GM18858 (cell line): ENCODE results near the gene GP5.

Experiments
- ATAC-seq: cut with Tn5 transposase; IDR thresholded peaks from one replicate; pipeline ENCODE4 v1.9.1; 2021; ENCODE audit not compliant: unreplicated experiment

GP5 gene

GRCh38 chr3:194399874-194400411 is 877 bp upstream of the GP5 start:
- no peak for ATAC-seq

GRCh38 chr3:194397757-194398312 is 1.2 kb downstream of the GP5 start:
- ATAC-seq, result no peak

GRCh38 chr3:194396859-194397756 is 2.0 kb downstream of the GP5 start:
- no peak for ATAC-seq

- no peak for ATAC-seq
Observed at GRCh38 chr3:194396539-194396858, 2.6 kb downstream of the GP5 start.

GRCh38 chr3:194395778-194396538 is 3.1 kb downstream of the GP5 start:
- ATAC-seq, result no peak

GRCh38 chr3:194395212-194395611 is 3.9 kb downstream of the GP5 start:
- ATAC-seq, result no peak

GRCh38 chr3:194392576-194392975 is 6.5 kb downstream of the GP5 start:
- ATAC-seq, result no peak

GRCh38 chr3:194390835-194391234 is 8.2 kb downstream of the GP5 start:
- no peak for ATAC-seq

- ATAC-seq, result no peak
Observed at GRCh38 chr3:194389269-194389668, 9.8 kb downstream of the GP5 start.

- ATAC-seq, result no peak
Observed at GRCh38 chr3:194387926-194388418, 11.1 kb downstream of the GP5 start.

- ATAC-seq, result no peak
Observed at GRCh38 chr3:194387276-194387675, 11.8 kb downstream of the GP5 start.

GRCh38 chr3:194386648-194387047 is 12.4 kb downstream of the GP5 start:
- ATAC-seq, result no peak

GRCh38 chr3:194386066-194386465 is 13.0 kb downstream of the GP5 start:
- no peak for ATAC-seq

GRCh38 chr3:194384569-194385001 is 14.5 kb downstream of the GP5 start:
- no peak for ATAC-seq

GRCh38 chr3:194384156-194384555 is 14.9 kb downstream of the GP5 start:
- no peak for ATAC-seq

- no peak for ATAC-seq
Observed at GRCh38 chr3:194383276-194383940, 15.7 kb downstream of the GP5 start.

- no peak for ATAC-seq
Observed at GRCh38 chr3:194382892-194383223, 16.2 kb downstream of the GP5 start.

- no peak for ATAC-seq
Observed at GRCh38 chr3:194382196-194382891, 16.7 kb downstream of the GP5 start.

GRCh38 chr3:194381460-194381875 is 17.6 kb downstream of the GP5 start:
- no peak for ATAC-seq

GRCh38 chr3:194380326-194380725 is 18.7 kb downstream of the GP5 start:
- no peak for ATAC-seq
